Measurements from ENCODE around the gene RFX7. TPM values are rescaled to one million over a fixed set of nuclear protein-coding genes. Genes with fewer than 3 reads are reported as not detected.
"Not testable (repeated sequence)": the region's sequence is repeated elsewhere in the genome, so short reads cannot be mapped to it uniquely, and the experiment has no call there.

RFX7 gene
- total and polyA plus RNA-seq, 8 donors: 0.58 to 41.4 (median 1.7) TPM

- intact Hi-C loops (cut with DNase I; ENCODE audit: low total_unique reads): no loop called here
- TF ChIP-seq POLR2AphosphoS5 (IDR thresholded peaks at IDR 0.05) (no peak), EP300 (IDR thresholded peaks at IDR 0.05) (no peak), CTCF (IDR thresholded peaks at IDR 0.05) (no peak), POLR2A (IDR thresholded peaks at IDR 0.05) (no peak)
- no peak for DNase-seq
Measured at GRCh38 chr15:56205061-56205876, 38.4 kb downstream of the RFX7 start.

GRCh38 chr15:56203312-56203922, 40.3 kb downstream of the RFX7 start:
- DNase-seq; H3K4me3 ChIP-seq; H3K9me3 ChIP-seq; H3K36me3 ChIP-seq; H3K27me3 ChIP-seq; H3K27ac ChIP-seq; intact Hi-C loops (cut with DNase I; ENCODE audit: low total_unique reads): not testable (repeated sequence)
- 86 to 95% (median 92%) methylated on average over 4 of the region's 4 CpGs for whole genome bisulfite sequencing, 5 donors
- H3K4me1 ChIP-seq: peaks cover 13 to 34% (median 23%) of the 10 kb centered on the region in 4 donors

More at GRCh38 chr15:56205061-56205876, 38.4 kb downstream of the RFX7 start:
- Histone ChIP-seq H3K9me3 (no peaks in the 10 kb centered on the region), H3K4me3 (no peak overlapping the region), H3K4me1 (peaks cover 10 to 38% (median 20%) of the 10 kb centered on the region in 4 donors), H3K36me3 (peaks cover 0 to 7% (median 0%) of the 10 kb centered on the region in 4 donors), H3K27me3 (no peaks in the 10 kb centered on the region), H3K27ac (no peak overlapping the region)

- 100% methylated on average over 1 of the region's 1 CpG for WGBS, 5 donors
- Histone ChIP-seq H3K4me3 (no peak overlapping the region), H3K4me1 (peaks cover 6 to 27% (median 17%) of the 10 kb centered on the region in 4 donors), H3K36me3 (peaks cover 0 to 7% (median 0%) of the 10 kb centered on the region in 4 donors), H3K27me3 (no peaks in the 10 kb centered on the region), H3K9me3 (no peaks in the 10 kb centered on the region), H3K27ac (no peak overlapping the region)
- TF ChIP-seq EP300 (IDR thresholded peaks at IDR 0.05) (no peak), POLR2AphosphoS5 (IDR thresholded peaks at IDR 0.05) (no peak), POLR2A (IDR thresholded peaks at IDR 0.05) (no peak), CTCF (IDR thresholded peaks at IDR 0.05) (no peak)
- intact Hi-C loops (cut with DNase I; ENCODE audit: low total_unique reads): no loop called here
- no peak for DNase-seq
Measured at GRCh38 chr15:56202701-56203100, 41.0 kb downstream of the RFX7 start.

- DNase-seq: no peak
- intact Hi-C loops (cut with DNase I; ENCODE audit: low total_unique reads): no loop called here
- H3K9me3 ChIP-seq: no peaks in the 10 kb centered on the region
Measured at GRCh38 chr15:56199038-56199437, 44.6 kb downstream of the RFX7 start.

More at GRCh38 chr15:56199038-56199437, 44.6 kb downstream of the RFX7 start:
- no peak for TF ChIP-seq CTCF (IDR thresholded peaks at IDR 0.05)
- no peak for TF ChIP-seq POLR2A (IDR thresholded peaks at IDR 0.05)
- no peak for TF ChIP-seq EP300 (IDR thresholded peaks at IDR 0.05)
- TF ChIP-seq POLR2AphosphoS5 (IDR thresholded peaks at IDR 0.05): no peak
- H3K4me3 ChIP-seq: no peak overlapping the region
- H3K27ac ChIP-seq: no peak overlapping the region
- peaks cover 0 to 12% (median 8%) of the 10 kb centered on the region in 4 donors for H3K4me1 ChIP-seq
- no peaks in the 10 kb centered on the region for H3K27me3 ChIP-seq
- WGBS, 5 donors: 49 to 73% (median 62%) methylated on average over 2 of the region's 2 CpGs
- peaks cover 0 to 7% (median 0%) of the 10 kb centered on the region in 4 donors for H3K36me3 ChIP-seq
